Transverse colon (tissue), 4 donors: Measurements from ENCODE around the gene ALAD.
A peak's percentile ranks its signal among the peaks of the same experiment; 100 is the strongest.

Experiments
- EP300 ChIP-seq: sonication (generic); formaldehyde crosslinking; IDR thresholded peaks from one replicate; pipeline ENCODE4 v1.6.1; 2017; ENCODE audit warnings: antibody characterized with exemption, low read depth
- POLR2A ChIP-seq: fragments of 450-650 bp; IDR thresholded peaks from one replicate; pipeline ENCODE4 v1.6.1; 2016; ENCODE audit warnings: antibody characterized with exemption, mild to moderate bottlenecking, moderate library complexity
- POLR2AphosphoS5 ChIP-seq, 3 donors: sonication (generic); formaldehyde crosslinking; IDR thresholded peaks; one replicate each; pipeline ENCODE4 v1.6.1; 2016; ENCODE audit warnings: antibody characterized with exemption in 3 of 3
- TF ChIP-seq, protein P1 (sequence below), 5 experiments: fragments of 200-600 bp in 3 of 5; fragments of 450-650 bp in 2 of 5; sonication (generic) in 3 of 5; IDR thresholded peaks; 1 replicate in 2 of 5; 2 replicates in 3 of 5; pipeline ENCODE4 v1.5.1; 2016 to 2017; ENCODE audit warnings: antibody characterized with exemption in 5 of 5, inconsistent platforms in 3 of 5, mild to moderate bottlenecking in 2 of 5, moderate library complexity in 1 of 5

DNA sequence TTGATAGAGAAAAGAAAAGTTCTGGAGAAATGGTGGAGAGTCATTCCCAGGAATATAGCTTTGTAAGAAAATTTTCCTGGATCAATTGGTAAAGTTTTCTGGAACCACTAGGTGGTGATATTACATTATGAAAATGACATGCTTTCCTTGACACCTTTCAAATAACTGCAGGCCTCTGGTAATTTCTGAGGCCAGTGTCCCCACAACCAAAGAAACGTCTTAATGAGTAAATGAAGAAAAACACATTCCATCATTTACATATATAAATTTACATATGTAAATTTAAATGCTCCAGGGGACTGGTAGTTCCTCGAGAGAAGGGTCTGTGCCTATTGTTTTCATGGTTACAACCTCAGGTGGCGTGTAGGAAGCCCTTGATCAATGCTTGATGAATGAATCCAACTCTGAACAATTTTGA, 45.2 kb upstream of the ALAD start:
- TF ChIP-seq, protein P1, sequence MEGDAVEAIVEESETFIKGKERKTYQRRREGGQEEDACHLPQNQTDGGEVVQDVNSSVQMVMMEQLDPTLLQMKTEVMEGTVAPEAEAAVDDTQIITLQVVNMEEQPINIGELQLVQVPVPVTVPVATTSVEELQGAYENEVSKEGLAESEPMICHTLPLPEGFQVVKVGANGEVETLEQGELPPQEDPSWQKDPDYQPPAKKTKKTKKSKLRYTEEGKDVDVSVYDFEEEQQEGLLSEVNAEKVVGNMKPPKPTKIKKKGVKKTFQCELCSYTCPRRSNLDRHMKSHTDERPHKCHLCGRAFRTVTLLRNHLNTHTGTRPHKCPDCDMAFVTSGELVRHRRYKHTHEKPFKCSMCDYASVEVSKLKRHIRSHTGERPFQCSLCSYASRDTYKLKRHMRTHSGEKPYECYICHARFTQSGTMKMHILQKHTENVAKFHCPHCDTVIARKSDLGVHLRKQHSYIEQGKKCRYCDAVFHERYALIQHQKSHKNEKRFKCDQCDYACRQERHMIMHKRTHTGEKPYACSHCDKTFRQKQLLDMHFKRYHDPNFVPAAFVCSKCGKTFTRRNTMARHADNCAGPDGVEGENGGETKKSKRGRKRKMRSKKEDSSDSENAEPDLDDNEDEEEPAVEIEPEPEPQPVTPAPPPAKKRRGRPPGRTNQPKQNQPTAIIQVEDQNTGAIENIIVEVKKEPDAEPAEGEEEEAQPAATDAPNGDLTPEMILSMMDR (IDR thresholded peaks at IDR 0.05) = peak; percentile 59 to 79 (median 73)
- TF ChIP-seq EP300 (no peak), POLR2A (no peak), POLR2AphosphoS5 (IDR thresholded peaks at IDR 0.05) (no peak)
